Measurements from ENCODE around the gene STIP1.

GRCh38 chr11:64202992-64203391 lies 17.0 kb downstream of the STIP1 start:
- TF ChIP-seq POLR2A (IDR thresholded peaks at IDR 0.05; ENCODE audit: low read depth, low read length) = no peak
- TF ChIP-seq MAX (IDR thresholded peaks at IDR 0.05; ENCODE audit: insufficient read depth, insufficient read length) = no peak
- TF ChIP-seq EZH2 (IDR thresholded peaks at IDR 0.05; ENCODE audit: borderline replicate concordance, low read depth, low read length, severe bottlenecking) = no peak
